ENCODE measurements around the gene KSR2. TPM values are rescaled to one million over a fixed set of nuclear protein-coding genes. Genes with fewer than 3 reads are reported as not detected.
A peak's percentile ranks its signal among the peaks of the same experiment; 100 is the strongest.

Gene KSR2
- total RNA-seq, 1 donor, result under 0.01 TPM

DNA sequence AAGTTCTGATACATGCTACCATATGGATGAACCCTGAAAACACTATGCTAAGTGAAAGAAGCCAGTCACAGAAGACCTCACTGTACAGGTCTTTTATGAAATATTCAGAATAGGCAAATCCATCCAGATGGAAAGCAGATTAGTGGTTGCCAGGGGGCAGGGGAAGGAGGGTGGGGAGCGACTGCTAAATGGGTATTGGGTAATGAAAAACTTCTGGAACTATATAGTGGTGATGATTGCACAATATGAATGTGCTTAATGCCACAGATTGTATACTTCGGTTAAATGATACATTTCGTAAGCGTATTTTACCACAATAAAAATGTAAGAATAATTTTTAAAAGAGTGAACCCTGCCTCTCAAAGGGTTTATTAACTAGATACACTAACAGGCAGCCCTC lies 11.8 kb upstream of the KSR2 start:
- no peak overlapping the region for H3K4me3 ChIP-seq (ENCODE audit: insufficient read depth, low read length)
- no peak overlapping the region for H3K27ac ChIP-seq (ENCODE audit: low read depth, low read length)
- TF ChIP-seq, protein P1, sequence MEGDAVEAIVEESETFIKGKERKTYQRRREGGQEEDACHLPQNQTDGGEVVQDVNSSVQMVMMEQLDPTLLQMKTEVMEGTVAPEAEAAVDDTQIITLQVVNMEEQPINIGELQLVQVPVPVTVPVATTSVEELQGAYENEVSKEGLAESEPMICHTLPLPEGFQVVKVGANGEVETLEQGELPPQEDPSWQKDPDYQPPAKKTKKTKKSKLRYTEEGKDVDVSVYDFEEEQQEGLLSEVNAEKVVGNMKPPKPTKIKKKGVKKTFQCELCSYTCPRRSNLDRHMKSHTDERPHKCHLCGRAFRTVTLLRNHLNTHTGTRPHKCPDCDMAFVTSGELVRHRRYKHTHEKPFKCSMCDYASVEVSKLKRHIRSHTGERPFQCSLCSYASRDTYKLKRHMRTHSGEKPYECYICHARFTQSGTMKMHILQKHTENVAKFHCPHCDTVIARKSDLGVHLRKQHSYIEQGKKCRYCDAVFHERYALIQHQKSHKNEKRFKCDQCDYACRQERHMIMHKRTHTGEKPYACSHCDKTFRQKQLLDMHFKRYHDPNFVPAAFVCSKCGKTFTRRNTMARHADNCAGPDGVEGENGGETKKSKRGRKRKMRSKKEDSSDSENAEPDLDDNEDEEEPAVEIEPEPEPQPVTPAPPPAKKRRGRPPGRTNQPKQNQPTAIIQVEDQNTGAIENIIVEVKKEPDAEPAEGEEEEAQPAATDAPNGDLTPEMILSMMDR (IDR thresholded peaks at IDR 0.05; ENCODE audit: extremely low read depth, low read depth, low read length), result no peak
- peak overlapping the region; percentile 69 for H2AFZ ChIP-seq (ENCODE audit: low read length)
- H3K4me1 ChIP-seq (ENCODE audit: insufficient read depth, low read length), result peaks cover 13% of the 10 kb centered on the region
- H3K27me3 ChIP-seq (ENCODE audit: insufficient read depth, low read length), result no peaks in the 10 kb centered on the region
- H4K20me1 ChIP-seq (ENCODE audit: insufficient read depth, low read length), result no peaks in the 10 kb centered on the region
- H3K36me3 ChIP-seq (ENCODE audit: insufficient read depth, low read length), result no peaks in the 10 kb centered on the region
- no peaks in the 10 kb centered on the region for H3K79me2 ChIP-seq (ENCODE audit: insufficient read depth, low read length)
- DNase-seq (ENCODE audit: insufficient read length, low spot score, missing footprints), result no peak
- H3K4me2 ChIP-seq (ENCODE audit: insufficient read depth, low read length), result peak overlapping the region; percentile 69
- H3K9me3 ChIP-seq (ENCODE audit: low read depth, low read length), result no peaks in the 10 kb centered on the region

DNA sequence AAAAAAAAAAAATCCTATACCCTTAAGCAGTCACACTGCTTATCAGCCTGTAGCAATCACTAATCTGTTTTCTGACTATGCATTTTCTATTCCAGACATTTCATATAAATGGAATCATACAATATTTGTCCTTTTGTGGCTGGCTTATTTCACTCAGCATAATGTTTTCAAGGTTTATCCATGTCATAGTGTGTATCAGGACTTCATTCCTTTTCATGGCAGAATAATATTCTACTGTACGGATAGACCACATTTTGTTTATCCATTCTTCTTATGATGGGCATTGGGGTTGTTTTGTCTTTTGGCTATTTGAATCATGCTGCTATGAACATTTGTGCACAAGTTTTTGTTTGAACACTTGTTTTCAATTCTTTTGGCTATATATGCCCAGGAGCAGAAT lies 8.6 kb upstream of the KSR2 start:
- TF ChIP-seq, protein P1 (IDR thresholded peaks at IDR 0.05; ENCODE audit: extremely low read depth, low read depth, low read length), result no peak

DNA sequence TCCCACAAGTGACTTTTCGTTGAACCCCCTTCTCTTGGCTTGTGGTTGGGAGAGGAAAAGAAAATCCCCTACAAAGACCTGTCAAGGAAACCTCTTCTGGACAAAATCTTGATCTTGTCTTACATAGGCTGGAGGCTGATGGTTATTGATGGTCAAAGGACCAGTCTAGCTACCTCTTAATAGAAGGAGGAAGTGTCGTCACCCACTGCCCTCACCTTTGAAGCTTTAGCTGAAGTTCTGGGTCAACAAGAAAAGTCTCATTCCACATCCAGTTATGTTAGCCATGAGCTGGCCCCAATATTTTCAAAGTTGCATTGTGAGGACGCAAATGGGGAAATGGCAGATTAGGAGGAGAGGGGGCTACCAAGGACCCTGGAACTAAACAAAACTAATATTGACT lies 6.2 kb upstream of the KSR2 start:
- DNase-seq (ENCODE audit: insufficient read length, low spot score, missing footprints), result no peak
- no peak overlapping the region for H3K27ac ChIP-seq (ENCODE audit: low read depth, low read length)
- TF ChIP-seq, protein P1 (IDR thresholded peaks at IDR 0.05; ENCODE audit: extremely low read depth, low read depth, low read length), result no peak
- H4K20me1 ChIP-seq (ENCODE audit: insufficient read depth, low read length), result no peaks in the 10 kb centered on the region
- no peak overlapping the region for H3K4me2 ChIP-seq (ENCODE audit: insufficient read depth, low read length)
- no peaks in the 10 kb centered on the region for H3K79me2 ChIP-seq (ENCODE audit: insufficient read depth, low read length)
- no peak overlapping the region for H3K4me3 ChIP-seq (ENCODE audit: insufficient read depth, low read length)
- H3K4me1 ChIP-seq (ENCODE audit: insufficient read depth, low read length), result no peaks in the 10 kb centered on the region
- H2AFZ ChIP-seq (ENCODE audit: low read length), result no peak overlapping the region
- peaks cover 2% of the 10 kb centered on the region for H3K27me3 ChIP-seq (ENCODE audit: insufficient read depth, low read length)
- H3K9me3 ChIP-seq (ENCODE audit: low read depth, low read length), result no peaks in the 10 kb centered on the region
- H3K36me3 ChIP-seq (ENCODE audit: insufficient read depth, low read length), result no peaks in the 10 kb centered on the region

More for the DNA sequence above, 8.6 kb upstream of the KSR2 start:
- no peak overlapping the region for H3K27ac ChIP-seq (ENCODE audit: low read depth, low read length)
- no peak overlapping the region for H3K4me2 ChIP-seq (ENCODE audit: insufficient read depth, low read length)
- H3K4me3 ChIP-seq (ENCODE audit: insufficient read depth, low read length), result no peak overlapping the region
- no peaks in the 10 kb centered on the region for H3K27me3 ChIP-seq (ENCODE audit: insufficient read depth, low read length)
- H2AFZ ChIP-seq (ENCODE audit: low read length), result no peak overlapping the region
- H3K9me3 ChIP-seq (ENCODE audit: low read depth, low read length), result no peaks in the 10 kb centered on the region
- no peak for DNase-seq (ENCODE audit: insufficient read length, low spot score, missing footprints)
- no peaks in the 10 kb centered on the region for H3K79me2 ChIP-seq (ENCODE audit: insufficient read depth, low read length)
- H3K4me1 ChIP-seq (ENCODE audit: insufficient read depth, low read length), result no peaks in the 10 kb centered on the region
- no peaks in the 10 kb centered on the region for H3K36me3 ChIP-seq (ENCODE audit: insufficient read depth, low read length)
- no peaks in the 10 kb centered on the region for H4K20me1 ChIP-seq (ENCODE audit: insufficient read depth, low read length)

DNA sequence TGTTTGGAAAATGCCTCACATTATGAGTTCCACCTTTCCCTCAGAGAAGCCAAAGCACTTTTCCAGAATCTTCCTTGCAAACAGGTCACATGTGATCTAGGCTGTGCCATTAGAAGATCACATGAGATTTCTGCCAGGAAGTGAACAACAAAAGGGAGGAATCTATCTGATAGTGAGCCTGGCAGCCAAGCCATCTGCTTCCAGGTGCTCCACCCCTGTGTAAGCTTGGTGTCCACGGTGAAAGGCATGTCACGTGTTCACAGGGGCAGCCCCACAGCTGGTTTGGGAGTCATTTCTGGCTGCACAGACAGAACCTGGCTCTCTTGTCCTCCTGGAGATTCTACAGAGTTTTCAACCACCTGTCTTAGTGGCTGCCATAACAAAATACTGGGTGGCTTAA lies 3.5 kb upstream of the KSR2 start:
- Histone ChIP-seq H3K27me3 (ENCODE audit: insufficient read depth, low read length) (peaks cover 23% of the 10 kb centered on the region), H3K4me3 (ENCODE audit: insufficient read depth, low read length) (no peak overlapping the region), H3K4me1 (ENCODE audit: insufficient read depth, low read length) (no peaks in the 10 kb centered on the region), H3K4me2 (ENCODE audit: insufficient read depth, low read length) (no peak overlapping the region), H2AFZ (ENCODE audit: low read length) (no peak overlapping the region), H3K36me3 (ENCODE audit: insufficient read depth, low read length) (no peaks in the 10 kb centered on the region), H3K79me2 (ENCODE audit: insufficient read depth, low read length) (no peaks in the 10 kb centered on the region), H3K9me3 (ENCODE audit: low read depth, low read length) (no peaks in the 10 kb centered on the region), H3K27ac (ENCODE audit: low read depth, low read length) (no peak overlapping the region), H4K20me1 (ENCODE audit: insufficient read depth, low read length) (no peaks in the 10 kb centered on the region)
- no peak for DNase-seq (ENCODE audit: insufficient read length, low spot score, missing footprints)
- TF ChIP-seq, protein P1 (IDR thresholded peaks at IDR 0.05; ENCODE audit: extremely low read depth, low read depth, low read length), result no peak

Measured in osteoblast (primary cell).